NCI-H2171 treated with DMSO at 0.1 percent for 48 hours (cell line): Measurements from ENCODE around the gene VIPR1.

Experiments used
- DNase-seq: peaks from one replicate; lab custom pipeline; 2025; lab: John Stamatoyannopoulos, UW

The VIPR1 gene

GRCh38 chr3:42510325-42510724 is 7.9 kb downstream of the VIPR1 start:
- DNase-seq = no peak

- DNase-seq = no peak
Observed at GRCh38 chr3:42511201-42511600, 8.8 kb downstream of the VIPR1 start.

GRCh38 chr3:42511736-42512135 is 9.3 kb downstream of the VIPR1 start:
- DNase-seq = no peak

GRCh38 chr3:42513121-42513520 is 10.7 kb downstream of the VIPR1 start:
- DNase-seq = no peak

GRCh38 chr3:42513521-42513920 is 11.1 kb downstream of the VIPR1 start:
- DNase-seq = no peak

- no peak for DNase-seq
Observed at GRCh38 chr3:42514876-42515275, 12.4 kb downstream of the VIPR1 start.

- no peak for DNase-seq
Observed at GRCh38 chr3:42515391-42515916, 13.0 kb downstream of the VIPR1 start.

GRCh38 chr3:42515976-42516375 is 13.5 kb downstream of the VIPR1 start:
- no peak for DNase-seq

GRCh38 chr3:42516443-42516842 is 14.0 kb downstream of the VIPR1 start:
- DNase-seq = no peak

- DNase-seq = no peak
Observed at GRCh38 chr3:42517117-42517516, 14.7 kb downstream of the VIPR1 start.

- DNase-seq = no peak
Observed at GRCh38 chr3:42518800-42519567, 16.5 kb downstream of the VIPR1 start.

GRCh38 chr3:42519568-42519962 is 17.1 kb downstream of the VIPR1 start:
- no peak for DNase-seq

- DNase-seq = no peak
Observed at GRCh38 chr3:42520336-42520735, 17.9 kb downstream of the VIPR1 start.

- DNase-seq = no peak
Observed at GRCh38 chr3:42520906-42521305, 18.5 kb downstream of the VIPR1 start.

- no peak for DNase-seq
Observed at GRCh38 chr3:42524751-42525150, 22.3 kb downstream of the VIPR1 start.

GRCh38 chr3:42525212-42525611 is 22.8 kb downstream of the VIPR1 start:
- no peak for DNase-seq

- no peak for DNase-seq
Observed at GRCh38 chr3:42525736-42526345, 23.4 kb downstream of the VIPR1 start.

GRCh38 chr3:42526616-42527367 is 24.3 kb downstream of the VIPR1 start:
- DNase-seq = no peak

GRCh38 chr3:42527368-42527917 is 25.0 kb downstream of the VIPR1 start:
- no peak for DNase-seq

GRCh38 chr3:42529468-42529867 is 27.0 kb downstream of the VIPR1 start:
- no peak for DNase-seq

GRCh38 chr3:42530073-42530472 is 27.6 kb downstream of the VIPR1 start:
- no peak for DNase-seq

GRCh38 chr3:42531470-42531869 is 29.0 kb downstream of the VIPR1 start:
- no peak for DNase-seq

GRCh38 chr3:42532229-42532628 is 29.8 kb downstream of the VIPR1 start:
- DNase-seq = no peak
